AG09309 (cell line): Measurements from ENCODE around the gene LRRK2.

ENCODE experiments used
- DNase-seq: peaks from one replicate; pipeline ENCODE4 v3.0.0-alpha.2; 2010; ENCODE audit warnings: low read depth
- H3K4me3 ChIP-seq: 2 replicates; pipeline ENCODE4 v1.5.1; 2011; ENCODE audit warnings: mild to moderate bottlenecking, low read depth, low read length, moderate library complexity; ENCODE audit not compliant: control insufficient read depth
- TF ChIP-seq, protein P1 (sequence below): IDR thresholded peaks from 2 replicates; pipeline ENCODE4 v1.5.1; 2011; ENCODE audit warnings: mild to moderate bottlenecking, low read depth, low read length, inconsistent platforms; ENCODE audit not compliant: insufficient read depth, control insufficient read depth; ENCODE audit errors: missing control alignments

The LRRK2 gene

DNA sequence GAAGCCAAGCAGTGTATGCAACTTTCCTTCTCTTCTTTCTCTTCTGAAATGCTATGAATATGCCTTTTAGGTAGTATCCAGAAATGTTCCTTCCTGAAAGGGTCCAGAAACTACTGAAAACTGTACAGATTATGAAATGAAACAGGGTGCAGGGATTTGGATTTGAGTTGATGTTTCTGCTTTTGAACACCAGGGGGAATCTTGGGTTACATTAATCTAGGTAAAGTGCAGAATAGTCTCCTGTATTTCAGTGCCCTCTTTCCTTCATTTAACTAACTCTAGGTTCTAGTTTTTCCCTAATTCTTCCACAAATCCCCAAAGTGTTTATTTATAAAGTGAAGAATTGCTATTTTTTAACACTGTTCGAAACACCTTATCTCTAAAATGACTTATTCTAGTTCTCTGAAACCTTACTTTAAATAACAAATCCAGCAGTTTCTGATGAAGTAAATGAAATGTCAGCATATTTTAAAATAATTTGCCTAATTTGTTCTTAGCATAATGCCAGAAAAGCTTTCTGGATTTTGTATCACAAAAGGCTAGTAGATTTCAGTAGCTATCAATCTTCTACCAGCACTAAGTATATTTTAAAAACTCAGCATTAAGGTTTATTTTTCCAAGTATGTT, 111.9 kb downstream of the LRRK2 start:
- H3K4me3 ChIP-seq, result no peak overlapping the region
- DNase-seq, result no peak
- TF ChIP-seq, protein P1, sequence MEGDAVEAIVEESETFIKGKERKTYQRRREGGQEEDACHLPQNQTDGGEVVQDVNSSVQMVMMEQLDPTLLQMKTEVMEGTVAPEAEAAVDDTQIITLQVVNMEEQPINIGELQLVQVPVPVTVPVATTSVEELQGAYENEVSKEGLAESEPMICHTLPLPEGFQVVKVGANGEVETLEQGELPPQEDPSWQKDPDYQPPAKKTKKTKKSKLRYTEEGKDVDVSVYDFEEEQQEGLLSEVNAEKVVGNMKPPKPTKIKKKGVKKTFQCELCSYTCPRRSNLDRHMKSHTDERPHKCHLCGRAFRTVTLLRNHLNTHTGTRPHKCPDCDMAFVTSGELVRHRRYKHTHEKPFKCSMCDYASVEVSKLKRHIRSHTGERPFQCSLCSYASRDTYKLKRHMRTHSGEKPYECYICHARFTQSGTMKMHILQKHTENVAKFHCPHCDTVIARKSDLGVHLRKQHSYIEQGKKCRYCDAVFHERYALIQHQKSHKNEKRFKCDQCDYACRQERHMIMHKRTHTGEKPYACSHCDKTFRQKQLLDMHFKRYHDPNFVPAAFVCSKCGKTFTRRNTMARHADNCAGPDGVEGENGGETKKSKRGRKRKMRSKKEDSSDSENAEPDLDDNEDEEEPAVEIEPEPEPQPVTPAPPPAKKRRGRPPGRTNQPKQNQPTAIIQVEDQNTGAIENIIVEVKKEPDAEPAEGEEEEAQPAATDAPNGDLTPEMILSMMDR, result peak; percentile 55

DNA sequence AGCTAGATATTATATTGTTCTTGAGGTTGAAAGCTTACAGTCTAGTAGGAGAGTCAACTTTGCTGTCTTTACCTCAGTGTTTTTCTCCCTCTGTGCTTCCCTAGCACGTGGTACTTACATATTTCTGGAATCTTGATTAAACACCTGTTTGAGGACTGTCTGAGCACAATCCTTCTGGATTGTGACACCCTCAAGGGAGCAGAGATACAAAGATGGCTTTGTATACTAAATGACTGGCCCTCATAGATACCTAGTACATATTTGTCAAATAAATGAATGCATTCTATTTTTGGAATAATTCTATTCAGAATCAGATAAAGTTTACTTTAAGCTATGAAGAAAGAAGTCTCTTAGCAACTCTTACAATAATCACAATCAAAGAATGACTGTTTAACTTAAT, 113.3 kb downstream of the LRRK2 start:
- TF ChIP-seq, protein P1, result no peak
- no peak overlapping the region for H3K4me3 ChIP-seq
- DNase-seq, result no peak

DNA sequence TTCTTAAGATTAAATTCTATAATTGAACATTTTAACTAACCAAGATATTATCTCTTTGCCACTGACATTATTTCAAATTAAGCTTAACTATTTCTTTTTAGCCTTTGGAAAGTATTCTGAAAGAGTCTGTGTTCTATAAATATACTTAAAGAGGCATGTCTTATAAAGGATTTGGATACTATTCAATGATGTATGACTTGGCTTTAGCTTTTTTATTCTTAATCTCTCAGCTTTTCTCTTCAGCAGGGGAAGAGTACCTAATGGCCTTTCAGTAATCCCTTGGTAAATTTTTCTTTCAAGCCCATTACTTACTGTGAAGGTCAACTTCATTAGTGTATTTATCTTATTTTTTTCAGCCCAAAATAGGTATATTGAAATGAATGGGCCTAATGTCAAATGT, 113.8 kb downstream of the LRRK2 start:
- H3K4me3 ChIP-seq, result no peak overlapping the region
- DNase-seq, result no peak
- TF ChIP-seq, protein P1, result no peak

DNA sequence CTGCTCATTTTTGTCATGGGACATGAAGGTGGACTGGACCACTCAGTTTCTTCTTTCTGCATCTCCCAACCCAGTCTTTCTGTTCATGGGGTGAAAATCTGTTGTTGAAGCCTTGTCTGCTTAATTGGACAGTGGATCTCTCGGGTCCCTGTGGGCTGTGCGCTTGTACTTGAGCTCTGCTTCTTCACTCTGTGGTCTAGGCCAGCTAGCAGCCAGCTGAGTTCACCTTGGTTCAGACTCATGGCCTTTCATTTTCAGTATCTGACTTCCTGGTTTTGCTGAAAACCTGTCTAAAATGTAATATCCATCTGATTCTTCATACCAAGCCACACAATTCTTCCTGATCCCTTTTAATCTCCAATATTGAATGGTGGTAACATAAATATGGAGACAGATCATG, 117.2 kb downstream of the LRRK2 start:
- no peak for DNase-seq
- no peak overlapping the region for H3K4me3 ChIP-seq
- TF ChIP-seq, protein P1, result no peak

DNA sequence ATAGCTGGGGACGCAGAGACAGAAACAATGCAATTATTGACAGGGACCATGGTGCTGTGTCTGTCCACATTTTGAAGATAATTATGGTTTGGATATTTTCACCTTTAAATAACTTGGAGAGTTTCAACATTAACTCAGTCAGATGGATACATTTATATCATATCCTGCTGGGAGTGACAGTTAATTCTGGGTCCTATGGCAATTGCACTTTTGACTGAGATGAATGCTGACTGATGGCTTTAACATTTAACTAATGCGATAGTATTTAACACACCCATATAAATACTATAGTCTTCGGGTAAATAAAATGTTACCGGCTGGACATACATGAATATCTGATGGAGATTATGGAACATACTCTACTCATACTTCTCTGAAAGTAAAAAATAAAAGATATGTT, 118.3 kb downstream of the LRRK2 start:
- no peak for DNase-seq
- no peak overlapping the region for H3K4me3 ChIP-seq
- TF ChIP-seq, protein P1, result no peak

DNA sequence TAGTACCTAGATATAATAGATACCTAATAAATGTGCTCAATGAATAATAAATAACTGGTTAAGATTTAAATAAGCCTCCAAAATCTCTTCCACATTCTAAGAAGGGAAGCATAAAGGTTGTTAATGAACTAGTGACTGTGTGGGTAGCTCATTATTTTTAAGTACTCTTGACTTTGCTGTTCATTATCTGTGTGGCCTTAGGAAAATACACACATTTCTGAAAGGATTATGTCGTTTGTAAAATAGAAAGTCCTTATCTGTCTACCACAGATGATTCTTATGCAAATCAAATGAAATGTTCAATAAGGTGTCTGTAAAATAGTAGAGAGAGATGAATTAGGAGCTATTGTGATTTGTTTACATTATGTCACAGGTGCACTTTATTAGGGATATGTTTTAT, 119.5 kb downstream of the LRRK2 start:
- TF ChIP-seq, protein P1, result no peak
- H3K4me3 ChIP-seq, result no peak overlapping the region
- no peak for DNase-seq

DNA sequence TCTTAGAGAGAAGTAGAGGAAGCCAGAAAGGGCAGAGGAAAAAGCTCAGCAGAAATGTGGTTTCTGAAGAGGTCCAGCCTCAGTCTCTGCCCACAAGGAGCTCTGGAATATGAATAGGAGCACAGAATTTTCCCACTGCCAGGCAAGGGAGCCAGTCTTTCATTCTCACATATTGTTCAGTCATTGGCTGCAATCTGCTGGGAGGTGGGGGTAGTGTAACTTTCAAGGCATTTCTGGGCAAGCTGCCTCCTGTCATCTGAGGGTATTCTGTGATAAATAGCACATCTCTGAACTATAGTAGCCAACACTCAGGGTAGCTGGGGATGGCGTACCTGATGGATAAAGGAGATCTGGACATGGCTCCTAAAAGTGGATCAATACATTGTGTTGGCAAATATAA, 127.2 kb downstream of the LRRK2 start:
- TF ChIP-seq, protein P1, result no peak
- DNase-seq, result no peak
- no peak overlapping the region for H3K4me3 ChIP-seq
